T-helper 1 cell (primary cell): ENCODE results near the gene SERP2.
"Not testable (repeated sequence)": the region's sequence is repeated elsewhere in the genome, so short reads cannot be mapped to it uniquely, and the experiment has no call there.

ENCODE experiments used
- DNase-seq, 5 donors: peaks; one replicate each; pipeline ENCODE4 v3.0.0-alpha.2; 2012 to 2020
- total RNA-seq, 4 donors: gene quantifications; one replicate each; lab custom pipeline; 2026; lab: John Stamatoyannopoulos, UW

Gene SERP2
- 0 to 0.31 (median 0) reads per million in 4 donors for total RNA-seq

DNA sequence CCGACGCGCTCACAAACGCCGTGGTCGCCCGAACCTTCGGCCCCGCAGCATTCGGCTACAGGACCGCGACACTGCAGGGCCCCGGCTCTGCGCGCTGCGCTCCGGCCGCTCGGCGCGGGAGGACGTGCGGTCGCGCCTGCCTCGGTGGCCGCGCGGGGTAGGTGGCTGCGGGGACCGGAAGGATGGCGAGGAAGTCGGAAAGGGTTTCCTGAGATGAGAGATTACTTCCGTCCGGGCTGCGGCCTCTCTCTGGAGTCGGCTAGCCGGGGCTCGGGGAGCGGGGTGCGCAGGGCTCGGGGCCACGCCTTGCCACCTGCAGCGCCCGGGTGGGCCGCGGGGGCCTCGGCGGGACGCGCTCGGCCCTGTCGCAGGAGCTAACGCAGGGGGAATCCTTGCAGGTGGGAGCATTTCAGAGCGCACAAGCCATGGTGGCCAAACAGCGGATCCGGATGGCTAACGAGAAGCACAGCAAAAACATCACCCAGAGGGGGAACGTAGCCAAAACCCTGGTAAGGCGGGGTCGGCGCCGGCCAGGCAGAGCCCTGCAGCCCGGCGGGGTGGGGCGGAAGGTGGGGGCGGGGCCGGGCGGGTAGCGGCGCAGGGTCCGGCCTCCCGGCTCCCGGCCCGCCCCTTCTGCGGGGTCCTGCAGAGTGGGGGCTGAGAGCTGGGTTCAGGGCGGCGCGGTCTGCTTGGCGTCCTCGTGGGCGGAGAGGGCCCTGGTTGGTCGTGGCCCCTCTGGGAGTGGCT, at the start of gene SERP2:
Gene SERP2, plus strand, starts transcription at position 224 of the 747 bp plus-strand sequence. Its CDS starts 202 bp downstream, at position 426.
- no peak for DNase-seq

DNA sequence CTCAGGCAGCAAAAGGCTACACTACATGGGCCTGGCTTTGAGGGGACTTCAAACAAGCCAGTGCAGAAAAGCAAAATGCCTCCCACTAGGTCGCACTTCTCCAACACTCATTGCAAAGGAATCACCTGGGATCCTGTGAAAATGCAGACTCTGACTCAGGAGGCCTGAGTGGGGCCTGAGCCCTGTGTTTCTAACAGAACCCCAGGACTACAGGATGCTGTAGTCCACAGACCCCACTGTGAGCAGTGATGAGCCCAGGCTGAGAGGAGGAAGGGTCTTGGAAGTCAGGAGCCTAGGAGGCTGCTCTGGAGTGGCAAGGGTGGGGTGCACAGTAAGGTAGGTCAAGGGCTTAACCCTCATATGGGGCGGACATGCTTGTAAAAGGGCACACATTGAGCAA, 46.7 kb upstream of the SERP2 start:
- no peak for DNase-seq

DNA sequence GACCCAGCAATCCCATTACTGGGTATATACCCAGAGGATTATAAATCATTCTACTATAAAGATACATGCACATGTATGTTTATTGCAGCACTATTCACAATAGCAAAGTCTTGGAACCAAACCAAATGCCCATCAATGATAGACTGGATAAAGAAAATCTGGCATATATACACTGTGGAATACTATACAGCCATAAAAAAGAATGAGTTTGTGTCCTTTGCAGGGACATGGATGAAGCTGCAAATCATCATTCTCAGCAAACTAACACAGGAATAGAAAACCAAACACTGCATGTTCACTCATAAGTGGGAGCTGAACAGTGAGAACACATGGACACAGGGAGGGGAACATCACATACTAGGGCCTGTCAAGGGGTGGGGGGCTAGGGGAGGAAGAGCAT, 44.6 kb upstream of the SERP2 start:
- DNase-seq, result not testable (repeated sequence)

DNA sequence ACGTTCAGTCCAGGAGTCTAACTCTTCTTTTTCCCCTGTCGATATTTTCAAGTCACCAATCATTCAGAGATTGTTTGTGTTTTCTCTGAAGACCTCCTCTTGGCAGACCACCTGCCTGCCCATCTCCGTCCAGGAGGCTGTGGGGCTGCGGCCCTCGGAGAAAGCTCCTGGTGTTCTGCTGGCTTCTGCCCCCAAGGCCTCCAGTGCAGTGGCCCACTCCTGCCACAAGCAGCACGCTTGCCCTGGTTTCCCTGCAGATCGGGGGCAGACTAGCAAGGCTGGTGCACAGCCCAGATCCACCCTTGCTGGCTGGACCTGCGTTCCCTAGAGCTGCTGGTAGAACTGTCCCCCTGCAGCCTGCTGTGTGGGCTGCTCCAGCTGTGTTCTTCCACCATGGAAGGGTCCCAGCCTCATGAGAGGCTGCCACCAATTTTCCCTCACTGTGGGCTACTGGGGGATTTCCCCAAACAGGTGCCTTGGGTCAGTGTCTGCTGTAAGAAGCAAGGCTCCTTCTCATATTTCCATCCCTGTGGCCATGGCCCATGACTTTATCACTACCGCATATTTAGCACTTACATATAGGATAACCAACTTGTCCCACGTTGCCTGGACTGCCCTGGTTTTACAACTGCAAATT, 43.6 kb upstream of the SERP2 start:
- DNase-seq, result no peak

DNA sequence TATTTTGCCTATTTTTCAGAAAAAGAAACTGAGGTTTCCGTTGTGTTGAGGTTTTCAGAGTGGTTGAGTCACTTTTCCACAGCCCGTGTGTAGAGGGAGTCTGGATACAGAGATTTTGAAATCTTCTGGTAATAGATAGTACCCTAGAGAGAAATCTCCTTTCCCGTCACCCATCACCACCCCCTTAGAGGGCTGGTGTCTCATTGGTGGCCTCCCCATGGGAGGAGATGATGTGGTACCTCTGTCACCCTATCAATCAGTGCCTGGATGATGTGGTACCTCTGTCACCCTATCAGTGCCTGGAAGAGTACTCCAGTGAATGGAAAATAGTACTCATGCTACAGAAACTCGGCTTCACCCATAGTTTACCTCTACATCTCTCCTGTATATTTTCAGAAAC, 42.2 kb upstream of the SERP2 start:
- no peak for DNase-seq

DNA sequence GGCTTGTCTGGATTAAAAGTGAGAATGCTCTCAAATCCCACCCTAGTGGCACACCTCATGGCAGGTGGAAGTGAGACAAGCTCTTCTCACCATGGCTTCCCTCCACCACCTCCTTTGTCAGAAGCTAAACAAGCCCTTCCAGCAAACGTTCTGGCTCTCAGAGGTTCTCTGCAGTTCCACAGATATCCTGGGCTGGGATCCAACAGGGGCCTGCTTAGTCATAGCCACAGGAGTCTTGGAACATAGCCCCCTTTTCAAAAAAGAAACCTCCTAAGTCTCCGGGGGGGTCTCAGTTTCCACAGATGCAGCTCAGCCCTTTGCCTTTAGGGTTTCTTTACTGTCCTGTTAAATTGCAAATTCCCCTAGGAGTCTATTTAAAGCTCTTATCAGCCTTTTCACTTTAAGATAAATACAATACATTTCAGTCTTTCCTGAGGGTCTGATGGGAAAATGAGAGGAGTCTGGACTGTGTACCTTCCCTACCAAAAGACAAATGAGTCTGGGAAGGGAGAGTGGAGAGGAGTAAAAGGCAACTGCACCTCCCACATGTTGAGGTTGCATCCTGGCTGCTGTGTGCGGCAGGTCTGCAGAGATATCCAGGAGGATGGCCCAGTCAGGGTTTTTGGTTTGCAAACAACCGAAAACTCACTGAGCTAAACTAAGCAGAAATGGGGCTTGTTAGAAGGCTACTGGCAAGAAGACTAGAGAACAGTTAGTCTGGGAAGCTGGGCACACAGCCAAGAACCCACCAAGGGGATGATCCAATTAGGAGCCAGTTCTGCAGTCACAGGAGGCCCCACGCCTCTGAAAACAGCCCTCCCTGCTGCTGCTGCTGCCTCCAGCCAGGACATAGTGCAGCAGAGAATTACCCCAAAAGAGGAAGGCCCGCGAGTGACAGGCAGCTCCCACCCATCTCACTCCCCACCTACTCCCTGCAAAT, 41.4 kb upstream of the SERP2 start:
- DNase-seq, result no peak

DNA sequence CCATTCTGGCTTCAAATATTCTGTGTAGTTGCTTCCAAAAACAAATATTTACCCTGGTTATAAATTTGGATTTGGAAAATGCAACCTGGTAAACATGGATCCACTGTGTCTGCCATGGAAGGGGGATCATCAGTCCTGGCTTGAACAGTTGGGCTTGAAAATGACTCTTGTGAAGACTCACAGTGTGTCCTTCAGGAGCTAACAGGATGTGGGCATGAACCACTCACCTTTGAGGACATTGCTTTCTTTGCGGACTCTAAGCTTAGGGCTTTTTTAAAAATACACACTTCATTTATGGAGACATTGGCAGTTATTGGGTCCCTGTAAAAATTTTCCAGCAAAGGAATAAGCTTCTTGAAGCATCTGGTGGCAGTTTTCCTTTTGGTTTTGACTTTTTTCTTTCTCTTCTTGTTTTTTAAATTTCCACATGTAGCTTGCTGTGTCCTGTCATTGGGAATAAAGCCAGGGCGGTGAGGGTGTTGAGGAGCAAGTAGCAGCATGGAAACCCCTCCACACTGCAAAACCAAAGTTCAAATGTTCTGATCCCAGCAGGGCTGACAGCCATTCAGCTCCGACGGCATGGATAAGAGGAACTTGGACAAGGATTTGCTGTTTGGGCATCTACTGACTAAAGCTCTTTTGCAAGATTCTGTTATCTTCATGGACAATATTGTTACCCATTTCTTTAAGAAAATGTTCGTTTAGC, 39.5 kb upstream of the SERP2 start:
- DNase-seq, result no peak

DNA sequence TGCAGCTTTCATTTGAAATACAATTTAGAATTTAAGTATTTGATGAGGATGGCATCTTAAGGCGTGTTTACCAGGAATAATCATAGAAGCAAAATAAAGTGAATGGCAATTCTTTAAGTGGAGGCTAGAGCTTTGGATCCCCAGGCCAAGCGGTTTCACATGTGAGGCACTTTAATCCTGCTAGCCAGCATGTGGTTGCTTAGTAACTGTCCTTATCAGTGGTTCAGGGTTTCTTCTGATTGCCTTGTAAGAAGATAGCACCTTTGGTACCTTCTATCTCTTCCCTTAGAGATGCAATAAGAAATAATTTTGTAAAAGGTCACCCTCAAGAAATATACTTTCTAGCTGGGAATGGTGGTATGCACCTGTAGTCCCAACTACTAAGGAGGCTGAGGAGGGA, 38.9 kb upstream of the SERP2 start:
- DNase-seq, result no peak

DNA sequence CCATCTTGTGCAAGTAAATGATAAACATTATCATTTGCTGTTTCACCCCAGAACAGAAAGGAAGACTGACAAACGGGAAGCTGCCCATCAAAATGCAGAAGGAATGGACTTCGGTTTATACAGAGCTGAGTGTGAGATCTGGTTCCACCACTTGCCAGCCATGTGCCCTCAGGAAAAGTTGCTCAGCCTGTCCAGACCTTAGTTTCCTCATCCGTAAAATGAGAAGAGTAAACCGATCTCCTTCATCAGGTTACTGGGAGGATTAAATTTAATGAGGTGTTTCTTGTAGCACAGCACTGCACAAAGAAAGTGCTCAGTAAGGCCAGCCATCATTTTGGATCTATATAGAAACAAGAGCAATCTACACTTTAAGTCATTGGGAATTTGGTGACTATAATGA, 36.7 kb upstream of the SERP2 start:
- DNase-seq, result no peak

DNA sequence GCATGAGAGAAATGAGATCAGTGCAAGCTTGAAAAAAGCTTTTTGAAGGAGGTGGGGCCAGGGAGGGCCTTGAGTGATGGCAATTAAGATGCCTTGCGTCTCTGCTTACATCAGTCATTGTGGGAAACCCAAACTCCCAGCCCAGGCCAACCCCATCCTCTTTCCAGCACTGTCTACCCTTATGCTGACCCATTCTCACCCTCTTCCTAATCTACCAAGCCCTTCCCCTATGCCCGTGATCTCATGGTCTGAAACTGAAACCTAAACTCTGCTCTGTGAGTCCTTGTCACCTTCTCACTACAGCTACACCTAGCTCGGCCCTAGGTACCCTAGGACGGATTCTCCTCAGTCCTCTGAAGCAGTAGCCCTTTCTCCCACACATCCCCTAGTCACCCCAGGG, 36.0 kb upstream of the SERP2 start:
- DNase-seq, result no peak

DNA sequence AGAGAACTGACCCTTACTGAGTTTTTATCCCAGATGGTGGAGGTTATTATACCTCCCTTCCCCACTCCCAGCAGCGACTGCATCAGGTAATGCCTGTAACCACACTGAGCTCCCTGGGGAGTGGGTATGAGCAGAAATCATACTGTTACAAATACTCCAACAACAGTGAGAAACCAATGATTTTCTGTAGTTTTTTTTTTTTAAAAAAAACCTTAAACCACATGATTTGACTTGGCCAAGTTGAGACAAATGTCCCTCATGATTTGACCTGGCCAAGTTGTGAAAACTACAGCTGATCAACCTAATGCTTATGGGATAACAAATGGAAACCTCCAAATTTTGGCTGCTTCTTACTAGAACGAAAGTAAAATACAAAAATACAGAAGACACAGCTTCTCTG, 33.1 kb upstream of the SERP2 start:
- DNase-seq, result no peak

DNA sequence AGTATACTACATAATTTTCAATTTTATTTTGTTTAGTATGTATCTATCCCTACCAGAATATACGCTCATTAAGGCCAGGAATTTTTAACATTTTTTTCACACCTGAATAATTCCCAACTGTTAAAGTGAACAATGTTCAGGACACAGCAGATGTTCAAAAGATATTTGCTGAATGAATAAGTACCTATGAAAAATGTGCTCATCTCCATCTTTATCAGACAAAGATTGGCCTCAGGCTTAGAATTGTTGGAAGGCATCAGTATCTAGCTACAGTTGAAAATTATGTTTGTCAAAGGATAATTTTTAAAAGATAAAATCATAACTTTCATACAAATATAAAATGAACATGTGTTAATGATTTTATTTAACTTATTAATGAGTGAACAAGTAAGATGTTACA, 30.9 kb upstream of the SERP2 start:
- no peak for DNase-seq

DNA sequence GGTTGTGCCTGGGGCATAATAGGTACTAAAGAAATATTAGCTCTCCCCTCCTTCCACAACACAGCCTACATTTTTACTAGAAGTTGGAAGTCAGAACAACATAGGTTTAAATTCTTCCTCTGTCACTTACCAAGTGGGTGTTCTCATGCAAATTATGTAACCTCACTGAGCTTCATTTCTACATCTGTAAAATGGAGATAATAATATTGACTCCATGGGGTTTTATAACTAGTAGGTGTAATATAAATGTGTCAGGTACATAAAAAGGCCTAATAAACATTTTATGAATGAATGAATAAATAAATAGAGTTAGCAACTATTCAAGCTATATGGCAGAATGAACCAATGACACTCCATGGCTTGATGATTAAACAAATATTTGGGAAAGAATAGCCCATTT, 27.1 kb upstream of the SERP2 start:
- DNase-seq, result no peak

DNA sequence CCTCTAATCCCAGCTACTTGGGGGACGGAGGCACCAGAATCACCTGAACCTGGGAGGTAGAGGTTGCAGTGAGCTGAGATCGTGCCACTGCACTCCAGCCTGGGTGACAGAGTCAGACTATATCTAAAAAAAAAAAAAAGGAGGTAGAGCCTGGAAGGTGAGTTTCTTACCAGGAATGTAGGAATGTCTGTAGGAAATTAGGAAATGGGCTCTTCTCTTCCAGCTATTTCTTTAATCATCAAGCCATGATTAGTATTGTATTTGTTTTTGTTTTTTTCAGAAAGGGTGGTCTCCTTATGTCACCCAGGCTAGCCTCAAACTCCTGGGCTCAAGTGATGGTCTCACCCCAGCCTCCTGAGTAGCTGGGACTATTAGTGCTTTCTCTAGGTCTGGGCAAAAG, 26.3 kb upstream of the SERP2 start:
- no peak for DNase-seq

DNA sequence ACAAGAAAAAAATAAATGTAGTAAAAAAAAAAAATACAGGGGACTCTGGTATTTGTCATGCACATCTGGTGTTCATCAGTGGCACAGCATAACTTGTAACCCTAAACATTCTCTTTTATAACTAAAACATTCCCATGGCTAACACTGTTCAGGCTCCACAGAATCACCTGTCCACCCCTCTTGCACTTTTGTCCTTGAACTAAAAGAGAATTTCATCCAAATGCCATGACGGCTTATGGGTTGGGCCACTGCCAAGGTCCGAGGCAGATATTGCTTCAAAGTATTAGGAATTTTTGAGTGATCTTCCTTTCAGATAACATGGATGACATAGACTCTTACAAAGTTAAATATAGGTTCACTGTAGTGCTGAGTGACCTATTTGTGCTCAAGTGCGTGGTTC, 25.7 kb upstream of the SERP2 start:
- no peak for DNase-seq

DNA sequence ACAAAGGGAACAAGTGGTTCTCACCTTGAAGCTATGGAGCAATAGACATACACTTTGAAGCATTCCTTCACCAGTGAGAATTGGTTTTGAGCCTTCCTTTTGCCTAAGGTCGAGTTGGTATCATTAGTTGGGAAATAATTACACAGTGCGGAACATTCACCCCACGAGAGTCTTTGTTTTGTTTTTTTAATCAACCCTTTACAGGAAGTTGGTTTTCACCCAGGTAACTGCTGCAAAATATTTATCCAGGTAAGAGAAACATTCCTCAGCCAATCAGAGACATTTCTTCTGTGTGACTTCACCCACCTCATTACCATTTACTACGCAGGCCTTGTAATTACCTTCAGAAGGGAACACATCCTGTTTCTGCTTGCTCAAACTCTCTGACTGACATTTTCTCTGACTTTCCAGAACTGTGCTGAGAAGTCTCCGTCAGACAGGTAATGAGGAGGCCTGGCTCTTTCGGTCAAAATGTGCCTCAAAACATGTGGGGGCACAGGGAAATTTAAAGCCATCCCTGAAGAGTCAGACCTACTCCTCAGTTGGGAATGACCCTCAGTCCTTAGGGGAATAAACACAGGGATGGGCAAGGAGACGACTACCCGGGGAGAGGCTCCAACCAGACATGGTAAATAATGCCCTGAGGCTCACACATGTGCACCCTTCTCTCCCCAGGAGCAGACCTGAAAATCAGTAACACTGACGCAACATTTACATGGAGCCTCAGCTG, 22.7 kb upstream of the SERP2 start:
- no peak for DNase-seq

DNA sequence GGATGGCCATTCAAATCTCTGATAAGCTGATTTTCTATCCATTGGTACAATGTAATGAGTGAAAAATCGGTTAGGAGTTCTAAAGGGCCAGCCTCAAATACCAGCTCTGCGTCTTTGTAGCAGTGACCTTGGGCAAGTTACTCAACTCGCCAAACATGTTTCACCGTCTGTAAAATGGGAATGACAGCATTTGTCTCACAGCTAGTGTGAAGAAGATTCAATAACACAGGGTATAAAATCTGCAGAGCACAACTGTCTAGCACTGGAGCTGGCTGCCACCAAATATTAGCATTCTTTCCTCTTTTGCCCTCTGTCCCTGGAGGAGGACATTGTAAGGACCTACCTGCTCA, 22.1 kb upstream of the SERP2 start:
- DNase-seq, result no peak

DNA sequence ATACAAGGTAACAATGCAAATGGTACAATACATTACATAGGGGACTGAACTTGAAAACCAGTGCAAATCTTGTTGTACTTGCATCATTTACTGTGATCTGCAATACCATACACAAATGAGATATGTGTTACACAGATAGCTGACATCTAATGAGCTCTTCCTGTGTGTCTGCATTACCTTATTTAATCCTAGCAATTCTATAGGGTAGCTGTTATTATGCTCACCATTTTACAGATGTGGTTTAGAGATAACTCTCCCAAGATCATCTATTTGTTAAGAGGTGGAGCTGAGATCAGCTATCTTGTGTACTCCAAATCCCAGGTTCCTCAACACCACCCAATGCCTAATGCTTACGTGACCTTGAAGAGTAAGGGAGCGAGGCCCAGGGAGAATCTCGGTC, 21.4 kb upstream of the SERP2 start:
- peak in 1 of 5 donors; percentile 5 for DNase-seq

DNA sequence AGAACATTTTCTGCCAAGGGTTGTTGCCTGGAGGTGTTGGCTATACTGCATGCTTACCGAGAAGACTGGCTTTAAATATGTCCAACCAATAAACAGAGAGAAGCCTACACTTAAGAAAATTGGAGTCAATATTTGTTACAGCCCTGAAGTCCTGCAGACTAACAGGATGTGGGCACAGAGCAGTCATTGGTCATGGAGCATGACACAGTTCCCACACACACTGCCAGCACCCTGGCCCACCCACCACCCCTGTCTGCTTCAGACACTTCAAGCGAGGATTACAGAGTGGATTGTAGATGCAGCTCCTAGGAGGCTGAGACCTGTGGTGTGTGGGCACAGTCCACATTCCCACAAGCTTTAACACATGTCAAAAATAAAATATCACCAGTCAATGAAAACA, 21.0 kb upstream of the SERP2 start:
- DNase-seq, result no peak

DNA sequence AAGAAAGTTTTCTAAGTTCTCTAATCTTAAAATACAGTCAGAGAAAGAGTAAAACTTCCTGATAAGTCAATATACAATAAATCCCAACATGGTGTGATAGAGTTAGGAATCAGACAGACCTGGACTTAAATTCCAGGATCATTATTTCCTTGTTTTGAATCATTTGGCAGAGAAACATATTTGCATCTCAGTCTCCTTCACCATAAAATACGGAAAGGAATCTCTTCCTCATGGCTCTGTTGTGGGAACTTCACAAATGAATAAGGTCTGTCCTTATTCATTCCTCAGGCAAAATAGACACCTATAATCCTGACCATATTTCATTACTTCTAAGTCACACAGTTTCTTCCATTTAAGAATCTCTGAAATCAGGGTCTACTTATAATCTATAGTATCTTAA, 19.3 kb upstream of the SERP2 start:
- no peak for DNase-seq

DNA sequence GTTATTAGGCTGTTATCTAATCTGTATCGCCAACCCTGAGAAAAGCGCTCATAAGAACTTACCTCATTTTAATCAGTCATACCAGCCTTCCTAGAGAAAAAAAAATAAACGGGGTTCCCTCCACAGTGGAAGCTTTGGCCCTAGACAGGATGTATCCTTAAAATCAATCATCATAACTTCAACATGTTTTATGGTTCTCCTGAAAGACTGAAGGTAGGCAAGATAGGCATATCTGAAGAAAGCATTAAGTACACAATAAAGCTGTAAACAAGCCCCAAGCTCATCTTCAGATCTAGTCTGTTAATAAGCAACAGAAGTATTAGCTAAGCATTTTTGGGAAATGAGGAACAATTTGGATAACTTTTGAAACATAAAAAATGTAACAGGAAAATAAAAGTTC, 18.7 kb upstream of the SERP2 start:
- DNase-seq, result no peak

DNA sequence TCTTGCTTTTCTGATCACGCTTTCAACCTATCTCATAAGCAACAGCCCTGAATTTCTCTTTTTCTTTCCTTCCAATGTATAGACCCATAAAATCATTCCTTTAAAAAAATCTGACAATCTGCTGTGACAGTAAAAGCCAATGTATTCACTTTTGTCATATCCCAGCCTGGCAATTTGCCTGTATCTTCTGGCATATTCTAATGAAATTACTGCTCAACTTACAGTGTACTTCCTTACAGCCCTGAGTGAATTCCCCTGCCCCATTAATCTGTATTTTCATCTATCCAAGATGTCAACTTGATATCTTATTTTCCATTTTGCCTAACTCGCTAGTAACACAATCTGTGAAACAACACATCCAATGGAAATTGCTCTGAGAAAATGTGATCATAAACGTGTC, 18.0 kb upstream of the SERP2 start:
- no peak for DNase-seq
